Liver (tissue), 9 donors: ENCODE results near the gene DIP2C. TPM values are rescaled to one million over a fixed set of nuclear protein-coding genes. Genes with fewer than 3 reads are reported as not detected.
"Not testable (repeated sequence)": the region's sequence is repeated elsewhere in the genome, so short reads cannot be mapped to it uniquely, and the experiment has no call there.

Source experiments
- DNase-seq: peaks from one replicate; pipeline ENCODE4 v3.0.0-alpha.2; 2017; ENCODE audit warnings: low spot score
- H3K27ac ChIP-seq, 2 donors: one replicate each; pipeline ENCODE4 v1.7.0; 2013; ENCODE audit warnings: inconsistent platforms in 2 of 2, low read length in 2 of 2, control low read depth in 1 of 2, low read depth in 1 of 2, mild to moderate bottlenecking in 1 of 2
- H3K27me3 ChIP-seq, 4 donors: one replicate each; pipeline versions ENCODE4 v1.6.1 to v1.7.0; 2013; ENCODE audit warnings: low read length in 3 of 4, inconsistent platforms in 1 of 4, mild to moderate bottlenecking in 1 of 4, moderate library complexity in 1 of 4; ENCODE audit not compliant: control insufficient read depth in 4 of 4, insufficient read depth in 4 of 4
- H3K36me3 ChIP-seq, 4 donors: one replicate each; pipeline versions ENCODE4 v1.6.1 to v1.7.0; 2013; ENCODE audit warnings: low read length in 3 of 4, mild to moderate bottlenecking in 3 of 4, low read depth in 1 of 4, moderate library complexity in 1 of 4; ENCODE audit not compliant: control insufficient read depth in 4 of 4, insufficient read depth in 3 of 4
- H3K4me1 ChIP-seq, 4 donors: one replicate each; pipeline versions ENCODE4 v1.6.1 to v1.7.0; 2013; ENCODE audit warnings: low read length in 3 of 4, mild to moderate bottlenecking in 3 of 4, moderate library complexity in 1 of 4; ENCODE audit not compliant: control insufficient read depth in 4 of 4, insufficient read depth in 4 of 4
- H3K4me3 ChIP-seq, 3 donors: one replicate each; pipeline versions ENCODE4 v1.6.1 to v1.7.0; 2013; ENCODE audit warnings: low read length in 3 of 3, control low read depth in 1 of 3, low read depth in 1 of 3, mild to moderate bottlenecking in 1 of 3
- H3K9ac ChIP-seq, 2 donors: one replicate each; pipeline ENCODE4 v1.7.0; 2013; ENCODE audit warnings: low read length in 2 of 2, mild to moderate bottlenecking in 2 of 2, moderate library complexity in 2 of 2, control low read depth in 1 of 2, low read depth in 1 of 2
- H3K9me3 ChIP-seq, 4 donors: one replicate each; pipeline versions ENCODE4 v1.6.1 to v1.7.0; 2013; ENCODE audit warnings: low read length in 3 of 4; ENCODE audit not compliant: control insufficient read depth in 4 of 4
- FOXA1 ChIP-seq: IDR thresholded peaks from 2 replicates; pipeline ENCODE4 v1.6.1; 2016; ENCODE audit warnings: antibody characterized with exemption
- FOXA2 ChIP-seq: IDR thresholded peaks from 2 replicates; pipeline ENCODE4 v1.6.1; 2016; ENCODE audit warnings: antibody characterized with exemption
- GABPA ChIP-seq, 2 donors: IDR thresholded peaks in 1 of 2; conservative IDR thresholded peaks in 1 of 2; 2 replicates each; pipeline ENCODE4 v1.6.1; 2016; ENCODE audit warnings: antibody characterized with exemption in 2 of 2, mild to moderate bottlenecking in 1 of 2, moderate library complexity in 1 of 2
- HNF4A ChIP-seq, 2 donors: conservative IDR thresholded peaks; 2 replicates each; pipeline ENCODE4 v1.6.1; 2016; ENCODE audit warnings: antibody characterized with exemption in 2 of 2, mild to moderate bottlenecking in 2 of 2
- HNF4G ChIP-seq: IDR thresholded peaks from 2 replicates; pipeline ENCODE4 v1.6.1; 2016; ENCODE audit warnings: antibody characterized with exemption
- RAD21 ChIP-seq, 2 donors: IDR thresholded peaks; 2 replicates each; pipeline ENCODE4 v1.6.1; 2016; ENCODE audit warnings: antibody characterized with exemption in 2 of 2, mild to moderate bottlenecking in 2 of 2
- RXRA ChIP-seq, 2 donors: IDR thresholded peaks; 2 replicates each; pipeline ENCODE4 v1.6.1; 2017 to 2018; ENCODE audit warnings: antibody characterized with exemption in 2 of 2, mild to moderate bottlenecking in 1 of 2
- SP1 ChIP-seq: IDR thresholded peaks from 2 replicates; pipeline ENCODE4 v1.6.1; 2018; ENCODE audit warnings: antibody characterized with exemption, mild to moderate bottlenecking
- TAF1 ChIP-seq: conservative IDR thresholded peaks from 2 replicates; pipeline ENCODE4 v1.6.1; 2016; ENCODE audit warnings: antibody characterized with exemption, mild to moderate bottlenecking
- WGBS: extraction: QIAGEN DNeasy Blood & Tissue Kit; methylation state at CpG from one replicate; pipeline ENCODE4 v1.1.7; 2013; 5-methylcytosine and 5-hydroxymethylcytosine counted together
- polyA plus RNA-seq, 2 donors: library from polyadenylated mRNA; stranded (reverse) in 1 of 2; unstranded in 1 of 2; fragments of 200-250 nt in 1 of 2; fragments of >200 nt in 1 of 2; fragmentation: Nextera tagmentation in 1 of 2; extraction: Ambion mirVana in 1 of 2; gene quantifications; one replicate each; pipeline versions ENCODE4 v1.2.1 to v1.2.3, GENCODE V29; 2013 to 2015
- total RNA-seq, 2 donors: library from RNA; depleted of rRNA; stranded (reverse); fragments of >200 nt; gene quantifications; one replicate each; pipeline ENCODE4 v1.2.3, GENCODE V29; 2014
- TF ChIP-seq, protein P1 (sequence below): IDR thresholded peaks from 2 replicates; pipeline ENCODE4 v1.6.1; 2016; ENCODE audit warnings: antibody characterized with exemption, mild to moderate bottlenecking
- TF ChIP-seq, protein P2 (sequence below): IDR thresholded peaks from 2 replicates; pipeline ENCODE4 v1.6.1; 2016; ENCODE audit warnings: antibody characterized with exemption
- TF ChIP-seq, protein P3 (sequence below): fragments of 150-350 bp; IDR thresholded peaks from 2 replicates; pipeline ENCODE4 v1.5.1; 2017; ENCODE audit warnings: improper control_type of control experiment, low read depth, low read length; ENCODE audit not compliant: missing input control
- donor health status: healthy.
- donor health status: healthy.
- donor health status: healthy.
- donor health status: healthy.
- donor health status: healthy.

DIP2C gene
- total and polyA plus RNA-seq, 4 donors = 4.2 to 12.2 (median 5.7) TPM

DNA sequence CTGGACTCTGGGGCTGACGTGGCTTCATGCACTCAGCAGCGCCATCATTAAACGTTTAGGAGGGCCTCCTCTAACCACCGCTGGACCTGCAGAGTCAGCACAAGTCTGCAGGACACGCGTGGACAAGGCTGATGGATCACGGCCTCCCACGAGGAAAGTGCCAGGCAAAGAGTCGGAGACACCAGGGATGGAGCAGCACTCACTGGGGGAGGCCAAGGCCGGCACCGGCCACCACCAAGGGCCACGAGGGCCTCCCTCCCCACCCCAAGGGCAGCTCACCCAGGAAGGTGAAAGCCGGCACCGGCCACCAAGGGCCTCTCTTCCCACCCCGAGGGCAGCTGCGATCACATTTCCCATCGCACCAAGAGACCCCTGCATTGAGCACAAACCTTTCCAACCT is 91.5 kb downstream of the DIP2C start:
- DNase-seq = no peak
- no peak overlapping the region for H3K27ac ChIP-seq
- H3K4me3 ChIP-seq = no peak overlapping the region
- no peaks in the 10 kb centered on the region for H3K27me3 ChIP-seq
- no peak overlapping the region for H3K9ac ChIP-seq
- WGBS = 93% methylated on average over 17 of the region's 17 CpGs
- peaks cover 2 to 23% (median 13%) of the 10 kb centered on the region in 4 donors for H3K4me1 ChIP-seq
- H3K36me3 ChIP-seq = no peaks in the 10 kb centered on the region
- H3K9me3 ChIP-seq = no peaks in the 10 kb centered on the region
- no peak for TF ChIP-seq RXRA (IDR thresholded peaks at IDR 0.05)
- TF ChIP-seq RAD21 (IDR thresholded peaks at IDR 0.05) = no peak
- no peak for TF ChIP-seq TAF1
- no peak for TF ChIP-seq HNF4A (conservative IDR thresholded peaks at IDR 0.05)
- TF ChIP-seq FOXA1 = no peak
- TF ChIP-seq, protein P1, sequence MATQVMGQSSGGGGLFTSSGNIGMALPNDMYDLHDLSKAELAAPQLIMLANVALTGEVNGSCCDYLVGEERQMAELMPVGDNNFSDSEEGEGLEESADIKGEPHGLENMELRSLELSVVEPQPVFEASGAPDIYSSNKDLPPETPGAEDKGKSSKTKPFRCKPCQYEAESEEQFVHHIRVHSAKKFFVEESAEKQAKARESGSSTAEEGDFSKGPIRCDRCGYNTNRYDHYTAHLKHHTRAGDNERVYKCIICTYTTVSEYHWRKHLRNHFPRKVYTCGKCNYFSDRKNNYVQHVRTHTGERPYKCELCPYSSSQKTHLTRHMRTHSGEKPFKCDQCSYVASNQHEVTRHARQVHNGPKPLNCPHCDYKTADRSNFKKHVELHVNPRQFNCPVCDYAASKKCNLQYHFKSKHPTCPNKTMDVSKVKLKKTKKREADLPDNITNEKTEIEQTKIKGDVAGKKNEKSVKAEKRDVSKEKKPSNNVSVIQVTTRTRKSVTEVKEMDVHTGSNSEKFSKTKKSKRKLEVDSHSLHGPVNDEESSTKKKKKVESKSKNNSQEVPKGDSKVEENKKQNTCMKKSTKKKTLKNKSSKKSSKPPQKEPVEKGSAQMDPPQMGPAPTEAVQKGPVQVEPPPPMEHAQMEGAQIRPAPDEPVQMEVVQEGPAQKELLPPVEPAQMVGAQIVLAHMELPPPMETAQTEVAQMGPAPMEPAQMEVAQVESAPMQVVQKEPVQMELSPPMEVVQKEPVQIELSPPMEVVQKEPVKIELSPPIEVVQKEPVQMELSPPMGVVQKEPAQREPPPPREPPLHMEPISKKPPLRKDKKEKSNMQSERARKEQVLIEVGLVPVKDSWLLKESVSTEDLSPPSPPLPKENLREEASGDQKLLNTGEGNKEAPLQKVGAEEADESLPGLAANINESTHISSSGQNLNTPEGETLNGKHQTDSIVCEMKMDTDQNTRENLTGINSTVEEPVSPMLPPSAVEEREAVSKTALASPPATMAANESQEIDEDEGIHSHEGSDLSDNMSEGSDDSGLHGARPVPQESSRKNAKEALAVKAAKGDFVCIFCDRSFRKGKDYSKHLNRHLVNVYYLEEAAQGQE = no peak
- no peak for TF ChIP-seq FOXA2
- no peak for TF ChIP-seq HNF4G

DNA sequence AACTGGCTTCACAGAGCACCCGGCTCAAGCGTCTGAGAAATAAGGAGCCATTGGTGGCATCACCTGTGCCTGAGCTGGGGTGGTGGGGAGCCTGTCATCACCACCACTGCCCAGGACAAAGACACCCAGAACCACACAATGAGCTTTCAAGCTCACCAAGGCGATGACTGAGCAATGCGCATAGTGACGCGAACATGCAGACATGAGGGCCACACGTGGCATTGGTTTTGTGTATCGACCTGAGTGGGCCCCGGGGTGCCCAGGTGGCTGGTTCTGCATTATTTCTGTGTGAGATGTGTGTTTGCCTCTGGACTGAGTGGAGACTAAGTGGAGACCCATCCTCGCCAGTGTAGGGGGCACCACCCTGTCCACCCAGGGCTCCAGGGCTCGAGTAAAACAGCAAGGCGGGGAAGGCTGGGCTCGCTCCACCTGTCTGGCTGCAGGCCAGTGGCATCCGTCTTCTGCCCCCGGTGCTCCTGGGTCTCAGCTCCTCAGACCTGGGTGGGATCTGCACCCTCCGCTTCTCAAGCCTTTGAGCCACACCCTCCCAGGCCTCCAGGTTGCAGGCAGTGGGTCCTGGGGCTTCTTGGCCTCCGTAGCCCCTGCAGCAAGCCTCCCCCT is 92.6 kb downstream of the DIP2C start:
- no peaks in the 10 kb centered on the region for H3K27me3 ChIP-seq
- WGBS = 97% methylated on average over 17 of the region's 17 CpGs
- peaks cover 2 to 22% (median 11%) of the 10 kb centered on the region in 4 donors for H3K4me1 ChIP-seq
- TF ChIP-seq TAF1 (no peak), RAD21 (IDR thresholded peaks at IDR 0.05) (no peak), HNF4G (no peak)
- TF ChIP-seq, protein P2, sequence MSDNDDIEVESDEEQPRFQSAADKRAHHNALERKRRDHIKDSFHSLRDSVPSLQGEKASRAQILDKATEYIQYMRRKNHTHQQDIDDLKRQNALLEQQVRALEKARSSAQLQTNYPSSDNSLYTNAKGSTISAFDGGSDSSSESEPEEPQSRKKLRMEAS = no peak
- no peak overlapping the region for H3K27ac ChIP-seq
- H3K36me3 ChIP-seq = no peaks in the 10 kb centered on the region
- H3K9me3 ChIP-seq = no peaks in the 10 kb centered on the region
- no peak overlapping the region for H3K4me3 ChIP-seq
- H3K9ac ChIP-seq = no peak overlapping the region
- DNase-seq = no peak

DNA sequence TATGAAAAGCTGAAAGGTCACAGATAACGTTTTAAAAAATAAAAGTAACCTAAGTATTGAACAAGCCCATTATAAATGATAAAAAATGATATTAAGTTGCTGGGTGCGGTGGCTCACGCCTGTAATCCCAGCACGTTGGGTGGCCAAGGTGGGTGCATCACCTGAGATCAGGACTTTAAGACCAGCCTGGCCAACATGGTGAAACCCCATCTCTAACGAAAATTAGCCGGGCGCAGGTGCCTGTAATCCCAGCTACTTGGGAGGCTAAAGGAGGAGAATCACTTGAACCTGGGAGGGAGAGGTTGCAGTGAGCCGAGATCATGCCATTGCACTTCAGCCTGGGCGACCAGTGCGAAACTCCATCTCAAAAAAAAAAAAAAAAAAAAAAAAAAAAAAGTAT is 93.3 kb downstream of the DIP2C start:
- not testable (repeated sequence) for H3K36me3 ChIP-seq, H3K9ac ChIP-seq, DNase-seq, H3K4me3 ChIP-seq, H3K27me3 ChIP-seq, H3K27ac ChIP-seq, H3K9me3 ChIP-seq
- peaks cover 1 to 15% (median 5%) of the 10 kb centered on the region in 4 donors for H3K4me1 ChIP-seq
- WGBS = 97% methylated on average over 10 of the region's 10 CpGs

DNA sequence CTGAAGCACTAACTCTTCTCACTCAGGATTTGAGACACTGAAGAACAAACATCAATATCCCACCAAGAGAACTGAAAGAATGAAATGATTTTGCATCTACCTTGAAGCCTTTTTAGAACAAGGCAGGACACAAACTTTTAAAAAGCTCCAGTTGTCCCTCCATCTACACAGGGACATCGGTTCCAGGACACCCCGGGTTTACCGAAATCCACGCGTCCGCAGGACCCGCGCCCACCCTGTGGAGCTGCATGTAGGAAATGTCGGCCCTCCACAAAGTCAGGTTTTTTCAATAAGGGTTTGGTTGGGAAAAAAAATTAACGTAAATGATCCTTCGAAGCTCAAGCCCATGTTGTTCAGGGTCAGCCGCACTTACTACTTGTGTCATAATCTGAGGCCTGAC is 94.0 kb downstream of the DIP2C start:
- Histone ChIP-seq H3K36me3 (no peaks in the 10 kb centered on the region), H3K27ac (no peak overlapping the region), H3K9me3 (no peaks in the 10 kb centered on the region), H3K4me3 (no peak overlapping the region), H3K4me1 (peaks cover 0 to 8% (median 2%) of the 10 kb centered on the region in 4 donors), H3K27me3 (no peaks in the 10 kb centered on the region), H3K9ac (no peak overlapping the region)
- 97% methylated on average over 12 of the region's 12 CpGs for WGBS
- no peak for DNase-seq
- no peak for TF ChIP-seq RAD21 (IDR thresholded peaks at IDR 0.05)
- no peak for TF ChIP-seq SP1
- TF ChIP-seq GABPA (IDR thresholded peaks at IDR 0.05 in 1 of 2, conservative IDR thresholded peaks at IDR 0.05 in 1 of 2) = no peak
- no peak for TF ChIP-seq HNF4A (conservative IDR thresholded peaks at IDR 0.05)
- no peak for TF ChIP-seq TAF1
- TF ChIP-seq HNF4G = no peak
- TF ChIP-seq, protein P3, sequence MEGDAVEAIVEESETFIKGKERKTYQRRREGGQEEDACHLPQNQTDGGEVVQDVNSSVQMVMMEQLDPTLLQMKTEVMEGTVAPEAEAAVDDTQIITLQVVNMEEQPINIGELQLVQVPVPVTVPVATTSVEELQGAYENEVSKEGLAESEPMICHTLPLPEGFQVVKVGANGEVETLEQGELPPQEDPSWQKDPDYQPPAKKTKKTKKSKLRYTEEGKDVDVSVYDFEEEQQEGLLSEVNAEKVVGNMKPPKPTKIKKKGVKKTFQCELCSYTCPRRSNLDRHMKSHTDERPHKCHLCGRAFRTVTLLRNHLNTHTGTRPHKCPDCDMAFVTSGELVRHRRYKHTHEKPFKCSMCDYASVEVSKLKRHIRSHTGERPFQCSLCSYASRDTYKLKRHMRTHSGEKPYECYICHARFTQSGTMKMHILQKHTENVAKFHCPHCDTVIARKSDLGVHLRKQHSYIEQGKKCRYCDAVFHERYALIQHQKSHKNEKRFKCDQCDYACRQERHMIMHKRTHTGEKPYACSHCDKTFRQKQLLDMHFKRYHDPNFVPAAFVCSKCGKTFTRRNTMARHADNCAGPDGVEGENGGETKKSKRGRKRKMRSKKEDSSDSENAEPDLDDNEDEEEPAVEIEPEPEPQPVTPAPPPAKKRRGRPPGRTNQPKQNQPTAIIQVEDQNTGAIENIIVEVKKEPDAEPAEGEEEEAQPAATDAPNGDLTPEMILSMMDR = no peak
